H1 (cell line): ENCODE data around the gene CEACAM21. TPM values are rescaled to one million over a fixed set of nuclear protein-coding genes. Genes with fewer than 3 reads are reported as not detected.

Experiments
- CTCF ChIA-PET: fragments of 300-600 bp; sonication (Branson Sonifier 250); formaldehyde crosslinking; loops from one replicate; lab custom pipeline; 2021; ENCODE audit not compliant: partially characterized antibody; lab: Charles Lee
- POLR2A ChIA-PET: fragments of 300-600 bp; sonication (Branson Sonifier 250); formaldehyde crosslinking; loops from one replicate; lab custom pipeline; 2021; ENCODE audit warnings: inconsistent platforms; ENCODE audit not compliant: partially characterized antibody; lab: Charles Lee
- DNase-seq, 2 experiments: peaks; one replicate each; pipeline versions ENCODE4 v3.0.0 to v3.0.0-alpha.2; 2010 to 2022; ENCODE audit warnings: low spot score in 2 of 2, low read depth in 1 of 2, mixed read lengths in 1 of 2
- FAIRE-seq: peaks from 2 replicates; lab custom pipeline; 2011; peaks lifted over from hg19 to GRCh38; lab: Jason Lieb, UNC
- H2AFZ ChIP-seq: 2 replicates; pipeline ENCODE4 v1.8.1; 2012; ENCODE audit warnings: low read length, inconsistent platforms
- H2AK5ac ChIP-seq: 2 replicates; pipeline ENCODE4 v1.6.1; 2013; ENCODE audit warnings: low read depth, low read length
- H2BK120ac ChIP-seq: replicated peaks from 2 replicates; pipeline ENCODE3; 2013; ENCODE audit warnings: low read depth, low read length, inconsistent platforms
- H2BK12ac ChIP-seq: 2 replicates; pipeline ENCODE4 v1.6.1; 2013; ENCODE audit warnings: low read depth, low read length
- H2BK15ac ChIP-seq: 2 replicates; pipeline ENCODE4 v1.6.1; 2013; ENCODE audit warnings: low read length
- H2BK20ac ChIP-seq: 2 replicates; pipeline ENCODE4 v1.6.1; 2013; ENCODE audit warnings: low read length
- H2BK5ac ChIP-seq: 2 replicates; pipeline ENCODE4 v1.6.1; 2013; ENCODE audit warnings: low read depth, low read length
- H3K14ac ChIP-seq: 2 replicates; pipeline ENCODE4 v1.6.1; 2013; ENCODE audit warnings: inconsistent platforms; ENCODE audit not compliant: insufficient read length
- H3K18ac ChIP-seq: 2 replicates; pipeline ENCODE4 v1.6.1; 2013; ENCODE audit warnings: low read length; ENCODE audit errors: extremely low read depth
- H3K23ac ChIP-seq: 2 replicates; pipeline ENCODE4 v1.6.1; 2013; ENCODE audit warnings: inconsistent platforms; ENCODE audit not compliant: insufficient read length
- H3K23me2 ChIP-seq: 2 replicates; pipeline ENCODE4 v1.6.1; 2013; ENCODE audit warnings: low read depth, low read length
- H3K27ac ChIP-seq: 2 replicates; pipeline ENCODE4 v1.6.1; 2011; ENCODE audit warnings: low read depth, low read length, inconsistent platforms
- H3K27me3 ChIP-seq, 4 experiments: replicated peaks in 1 of 4; 1 replicate in 1 of 4; 2 replicates in 3 of 4; pipeline versions ENCODE4 v1.6.1 to v1.8.1; 2011 to 2013; ENCODE audit warnings: low read length in 3 of 4, mild to moderate bottlenecking in 3 of 4, inconsistent platforms in 2 of 4, mixed read lengths in 2 of 4, moderate library complexity in 1 of 4; ENCODE audit not compliant: control insufficient read depth in 3 of 4, insufficient read depth in 3 of 4; ENCODE audit errors: extremely low read depth in 1 of 4
- H3K36me3 ChIP-seq, 4 experiments: 2 replicates each; pipeline versions ENCODE4 v1.6.1 to v1.8.1; 2011 to 2013; ENCODE audit warnings: mild to moderate bottlenecking in 4 of 4, low read length in 3 of 4, moderate library complexity in 2 of 4, control low read depth in 1 of 4, inconsistent platforms in 1 of 4; ENCODE audit not compliant: insufficient read depth in 4 of 4, control insufficient read depth in 2 of 4
- H3K4ac ChIP-seq: replicated peaks from 2 replicates; pipeline ENCODE3; 2013; ENCODE audit warnings: low read length, low read depth, mixed read lengths, inconsistent platforms; ENCODE audit not compliant: insufficient read length
- H3K4me1 ChIP-seq, 4 experiments: replicated peaks in 1 of 4; 1 replicate in 1 of 4; 2 replicates in 3 of 4; pipeline versions ENCODE4 v1.6.1 to v1.8.1; 2011 to 2013; ENCODE audit warnings: low read length in 3 of 4, inconsistent platforms in 2 of 4, mixed read lengths in 1 of 4; ENCODE audit not compliant: insufficient read depth in 4 of 4, control insufficient read depth in 3 of 4
- H3K4me2 ChIP-seq, 2 experiments: 2 replicates each; pipeline versions ENCODE4 v1.6.1 to v1.8.1; 2011 to 2013; ENCODE audit warnings: low read depth in 2 of 2, low read length in 2 of 2, control low read depth in 1 of 2, inconsistent platforms in 1 of 2, mild to moderate bottlenecking in 1 of 2; ENCODE audit not compliant: insufficient read depth in 1 of 2
- H3K4me3 ChIP-seq, 4 experiments: fragments of 200-600, 300-600 bp in 1 of 4; sonication (generic), shearing (Covaris generic), sonication (Bioruptor Twin) in 1 of 4; 2 replicates each; pipeline versions ENCODE4 v1.5.1 to v1.8.1; 2011 to 2016; ENCODE audit warnings: low read length in 4 of 4, low read depth in 3 of 4, control low read depth in 2 of 4, inconsistent platforms in 2 of 4, mild to moderate bottlenecking in 2 of 4, mixed read lengths in 1 of 4, moderate library complexity in 1 of 4; ENCODE audit not compliant: insufficient read depth in 2 of 4; ENCODE audit errors: extremely low read depth in 1 of 4
- H3K56ac ChIP-seq: replicated peaks from 2 replicates; pipeline ENCODE3; 2013; ENCODE audit warnings: low read depth, mild to moderate bottlenecking, mixed read lengths, low read length, inconsistent platforms; ENCODE audit not compliant: insufficient read length
- H3K79me1 ChIP-seq: 2 replicates; pipeline ENCODE4 v1.6.1; 2013; ENCODE audit warnings: low read depth, low read length, control low read depth
- H3K79me2 ChIP-seq, 2 experiments: 2 replicates each; pipeline versions ENCODE4 v1.6.1 to v1.8.1; 2012 to 2013; ENCODE audit warnings: low read length in 2 of 2, mild to moderate bottlenecking in 2 of 2, inconsistent platforms in 1 of 2; ENCODE audit not compliant: insufficient read depth in 2 of 2, control insufficient read depth in 1 of 2
- H3K9ac ChIP-seq, 4 experiments: replicated peaks in 1 of 4; 1 replicate in 1 of 4; 2 replicates in 3 of 4; pipeline versions ENCODE4 v1.6.1 to v1.8.1; 2011 to 2013; ENCODE audit warnings: low read depth in 3 of 4, low read length in 3 of 4, control low read depth in 2 of 4, mild to moderate bottlenecking in 2 of 4, moderate library complexity in 2 of 4, inconsistent platforms in 1 of 4; ENCODE audit errors: extremely low read depth in 1 of 4
- H3K9me3 ChIP-seq, 2 experiments: 2 replicates each; pipeline versions ENCODE4 v1.6.1 to v1.8.1; 2012 to 2013; ENCODE audit warnings: mild to moderate bottlenecking in 2 of 2, moderate library complexity in 2 of 2, control low read depth in 1 of 2, inconsistent platforms in 1 of 2, low read depth in 1 of 2, low read length in 1 of 2, mixed read lengths in 1 of 2; ENCODE audit not compliant: insufficient read depth in 2 of 2
- H4K20me1 ChIP-seq, 2 experiments: replicated peaks in 1 of 2; 2 replicates each; pipeline versions ENCODE3 to v1.8.1; 2011 to 2013; ENCODE audit warnings: inconsistent platforms in 2 of 2, low read length in 2 of 2, mild to moderate bottlenecking in 1 of 2; ENCODE audit not compliant: insufficient read depth in 2 of 2, control insufficient read depth in 1 of 2
- H4K5ac ChIP-seq: 2 replicates; pipeline ENCODE4 v1.6.1; 2013; ENCODE audit warnings: low read length, low read depth, mixed read lengths, inconsistent platforms; ENCODE audit not compliant: insufficient read length
- H4K8ac ChIP-seq: 2 replicates; pipeline ENCODE4 v1.8.0; 2013; ENCODE audit warnings: mild to moderate bottlenecking, moderate library complexity, low read length, inconsistent platforms; ENCODE audit not compliant: insufficient read depth; ENCODE audit errors: extremely low read depth
- H4K91ac ChIP-seq: replicated peaks from 2 replicates; pipeline ENCODE3; 2013; ENCODE audit warnings: low read length, mixed read lengths, inconsistent platforms; ENCODE audit not compliant: insufficient read length
- CHD2 ChIP-seq: IDR thresholded peaks from 2 replicates; pipeline ENCODE4 v1.6.1; 2012; ENCODE audit warnings: low read length, improper control_type of control experiment
- CTBP2 ChIP-seq: IDR thresholded peaks from 2 replicates; pipeline ENCODE4 v1.7.0; 2011; ENCODE audit warnings: borderline replicate concordance, mild to moderate bottlenecking, moderate library complexity, mixed read lengths, low read length; ENCODE audit not compliant: insufficient read depth, insufficient read length
- EP300 ChIP-seq, 2 experiments: IDR thresholded peaks; 1 replicate in 1 of 2; 2 replicates in 1 of 2; pipeline ENCODE4 v1.6.1; 2011 to 2012; ENCODE audit warnings: low read depth in 2 of 2, low read length in 2 of 2, mild to moderate bottlenecking in 2 of 2, borderline replicate concordance in 1 of 2, inconsistent platforms in 1 of 2, moderate library complexity in 1 of 2
- FOSL1 ChIP-seq: IDR thresholded peaks from 2 replicates; pipeline ENCODE4 v1.6.1; 2011; ENCODE audit warnings: mild to moderate bottlenecking, low read depth, low read length, moderate library complexity; ENCODE audit not compliant: insufficient read depth
- HDAC6 ChIP-seq: IDR thresholded peaks from one replicate; pipeline ENCODE4 v1.7.1; 2012; ENCODE audit warnings: low read depth, mild to moderate bottlenecking, inconsistent platforms, low read length, moderate library complexity
- JUN ChIP-seq: IDR thresholded peaks from 2 replicates; pipeline ENCODE4 v1.6.1; 2011; ENCODE audit warnings: low read depth, mild to moderate bottlenecking, improper control_type of control experiment, low read length
- MAFK ChIP-seq: IDR thresholded peaks from 2 replicates; pipeline ENCODE4 v1.6.1; 2012; ENCODE audit warnings: low read depth, mild to moderate bottlenecking, improper control_type of control experiment, low read length
- NANOG ChIP-seq: IDR thresholded peaks from 2 replicates; pipeline ENCODE4 v1.6.1; 2011; ENCODE audit warnings: low read length, low read depth, mild to moderate bottlenecking, inconsistent platforms; ENCODE audit not compliant: insufficient read depth, poor library complexity, severe bottlenecking
- NRF1 ChIP-seq: IDR thresholded peaks from 2 replicates; pipeline ENCODE4 v1.6.1; 2011; ENCODE audit warnings: mild to moderate bottlenecking, low read depth, low read length, improper control_type of control experiment
- POU5F1 ChIP-seq: IDR thresholded peaks from 2 replicates; pipeline ENCODE4 v1.6.1; 2011; ENCODE audit warnings: low read depth, mild to moderate bottlenecking, low read length, moderate library complexity
- RFX5 ChIP-seq: IDR thresholded peaks from 2 replicates; pipeline ENCODE4 v1.6.1; 2011; ENCODE audit warnings: low read depth, low read length, improper control_type of control experiment, borderline replicate concordance
- WGBS, 2 experiments: shearing (Covaris generic) in 1 of 2; methylation state at CpG; one replicate each; pipeline versions ENCODE4 v1.1.6 to v1.1.7; 2013 to 2015; ENCODE audit warnings: low lambda C conversion rate in 2 of 2, mixed read lengths in 2 of 2, inconsistent platforms in 1 of 2, low coverage in 1 of 2, missing lambda C conversion rate in 1 of 2; ENCODE audit not compliant: insufficient replicate concordance in 2 of 2, insufficient coverage in 1 of 2, insufficient read length in 1 of 2; ENCODE audit errors: extremely low coverage in 1 of 2, missing lambda C conversion rate in 1 of 2; 5-methylcytosine and 5-hydroxymethylcytosine counted together
- polyA plus RNA-seq, 7 experiments: library from polyadenylated mRNA; depleted of rRNA in 3 of 7; stranded (reverse) in 5 of 7; unstranded in 2 of 7; fragments of >200 nt in 5 of 7; fragments of 200-250 nt in 2 of 7; gene quantifications; 1 replicate in 5 of 7; 2 replicates in 1 of 7; 4 replicates in 1 of 7; pipeline versions ENCODE4 v1.2.1 to v1.2.3, GENCODE V29; 2011 to 2013; ENCODE audit warnings: missing spikeins in 2 of 7, mixed read lengths in 2 of 7
- total RNA-seq: library from RNA; stranded (reverse); fragmentation: NEBNext Ultra II Directional; extraction: Animal tissue kit (Norgen Biotek cat#: 25700); gene quantifications from 2 replicates; pipeline ENCODE4 v1.2.1, GENCODE V29; 2021
- TF ChIP-seq, protein P1 (sequence below), 3 experiments: IDR thresholded peaks; 1 replicate in 2 of 3; 2 replicates in 1 of 3; pipeline versions ENCODE4 v1.5.1 to v1.6.1; 2011; ENCODE audit warnings: low read length in 3 of 3, mild to moderate bottlenecking in 3 of 3, inconsistent platforms in 2 of 3, low read depth in 1 of 3, moderate library complexity in 1 of 3; ENCODE audit not compliant: insufficient read depth in 1 of 3; ENCODE audit errors: control extremely low read depth in 1 of 3

Gene CEACAM21
- total and polyA plus RNA-seq, 2 of the 8 experiments (the other 6 are each of a cell fraction or from before 2014, with no cell fraction given): not detected

- Histone ChIP-seq H3K4me2 (no peak overlapping the region), H3K9ac (no peak overlapping the region), H4K91ac (no peak overlapping the region)
- no peak for FAIRE-seq
- POLR2A ChIA-PET: no interaction called here
- TF ChIP-seq NRF1 (no peak), RFX5 (no peak), CTBP2 (no peak), POU5F1 (no peak), EP300 (IDR thresholded peaks at IDR 0.05; ENCODE audit: borderline replicate concordance in 1 of 2, low read depth in 2 of 2, low read length in 2 of 2) (no peak), CHD2 (no peak), HDAC6 (no peak), MAFK (no peak), NANOG (no peak), JUN (no peak), FOSL1 (no peak)
- TF ChIP-seq, protein P1, sequence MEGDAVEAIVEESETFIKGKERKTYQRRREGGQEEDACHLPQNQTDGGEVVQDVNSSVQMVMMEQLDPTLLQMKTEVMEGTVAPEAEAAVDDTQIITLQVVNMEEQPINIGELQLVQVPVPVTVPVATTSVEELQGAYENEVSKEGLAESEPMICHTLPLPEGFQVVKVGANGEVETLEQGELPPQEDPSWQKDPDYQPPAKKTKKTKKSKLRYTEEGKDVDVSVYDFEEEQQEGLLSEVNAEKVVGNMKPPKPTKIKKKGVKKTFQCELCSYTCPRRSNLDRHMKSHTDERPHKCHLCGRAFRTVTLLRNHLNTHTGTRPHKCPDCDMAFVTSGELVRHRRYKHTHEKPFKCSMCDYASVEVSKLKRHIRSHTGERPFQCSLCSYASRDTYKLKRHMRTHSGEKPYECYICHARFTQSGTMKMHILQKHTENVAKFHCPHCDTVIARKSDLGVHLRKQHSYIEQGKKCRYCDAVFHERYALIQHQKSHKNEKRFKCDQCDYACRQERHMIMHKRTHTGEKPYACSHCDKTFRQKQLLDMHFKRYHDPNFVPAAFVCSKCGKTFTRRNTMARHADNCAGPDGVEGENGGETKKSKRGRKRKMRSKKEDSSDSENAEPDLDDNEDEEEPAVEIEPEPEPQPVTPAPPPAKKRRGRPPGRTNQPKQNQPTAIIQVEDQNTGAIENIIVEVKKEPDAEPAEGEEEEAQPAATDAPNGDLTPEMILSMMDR (IDR thresholded peaks at IDR 0.05; ENCODE audit: control extremely low read depth in 1 of 3, insufficient read depth in 1 of 3, low read depth in 1 of 3, low read length in 3 of 3): no peak
- TF ChIP-seq, all 59 proteins: peak for 0
- Histone ChIP-seq H3K23me2 (no peaks in the 10 kb centered on the region; the same call in 1 of the 2 replicates), H3K56ac (no peak overlapping the region), H2BK12ac (no peak overlapping the region), H4K8ac (no peak overlapping the region), H3K27ac (no peak overlapping the region), H3K14ac (no peak overlapping the region), H3K23ac (no peak overlapping the region), H3K4me1 (no peaks in the 10 kb centered on the region), H2AFZ (no peak overlapping the region), H3K4ac (no peak overlapping the region), H4K20me1 (no peaks in the 10 kb centered on the region), H3K4me3 (no peak overlapping the region), H3K79me1 (no peaks in the 10 kb centered on the region), H3K36me3 (no peaks in the 10 kb centered on the region), H4K5ac (no peak overlapping the region), H2BK20ac (no peak overlapping the region), H2BK5ac (no peak overlapping the region), H3K9me3 (peaks cover 50 to 74% of the 10 kb centered on the region in 2 experiments), H2BK120ac (no peak overlapping the region), H3K18ac (no peak overlapping the region), H2AK5ac (no peak overlapping the region), H3K79me2 (no peaks in the 10 kb centered on the region), H2BK15ac (no peak overlapping the region), H3K27me3 (no peaks in the 10 kb centered on the region)
- 37% methylated on average over 3 of the region's 3 CpGs; no CpG with 5 or more reads in 1 of the 2 experiments for WGBS, 2 experiments
- CTCF ChIA-PET: no interaction called here
- no peak for DNase-seq
These were observed 50.3 kb downstream of the CEACAM21 start for GRCh38 chr19:41626278-41626677.
